B cell (primary cell): ENCODE data around the gene ATF6B. TPM values are rescaled to one million over a fixed set of nuclear protein-coding genes. Genes with fewer than 3 reads are reported as not detected.

Experiments
- ATAC-seq: fragments of 200-7000 bp; cut with Tn5 transposase; one replicate; pipeline ENCODE4 v1.10.0; 2021; ENCODE audit warnings: low read depth, mild to moderate bottlenecking, moderate number of reproducible peaks, moderate library complexity
- CTCF ChIA-PET: fragments of 350-600 bp; sonication (Branson Sonifier 250); formaldehyde crosslinking; loops from one replicate; lab custom pipeline; 2021; ENCODE audit warnings: antibody characterized with exemption, inconsistent platforms; lab: Charles Lee
- POLR2A ChIA-PET: fragments of 350-600 bp; sonication (Branson Sonifier 250); formaldehyde crosslinking; loops from one replicate; lab custom pipeline; 2021; ENCODE audit warnings: antibody characterized with exemption; lab: Charles Lee
- DNase-seq: peaks from one replicate; pipeline ENCODE4 v3.0.0; 2013
- H2AFZ ChIP-seq: 2 replicates; pipeline ENCODE4 v1.6.1; 2012; ENCODE audit warnings: mild to moderate bottlenecking, low read depth, low read length; ENCODE audit not compliant: insufficient read depth, poor library complexity, severe bottlenecking
- H3K27ac ChIP-seq, 2 donors: 1 replicate in 1 of 2; 2 replicates in 1 of 2; pipeline ENCODE4 v1.5.1; 2012 to 2013; ENCODE audit warnings: low read length in 2 of 2, mild to moderate bottlenecking in 2 of 2, moderate library complexity in 1 of 2
- H3K27me3 ChIP-seq, 4 experiments: fragments of 200-600 bp in 1 of 4; sonication (generic) in 1 of 4; replicated peaks in 1 of 4; 1 replicate in 2 of 4; 2 replicates in 2 of 4; pipeline versions ENCODE4 v1.6.1 to v1.7.0; 2013 to 2016; ENCODE audit warnings: low read length in 3 of 4, mild to moderate bottlenecking in 2 of 4, mixed read lengths in 1 of 4, moderate library complexity in 1 of 4; ENCODE audit not compliant: insufficient read depth in 4 of 4, control insufficient read depth in 3 of 4; ENCODE audit errors: control extremely low read depth in 1 of 4
- H3K36me3 ChIP-seq, 2 experiments: replicated peaks in 1 of 2; 1 replicate in 1 of 2; 2 replicates in 1 of 2; pipeline versions ENCODE4 v1.6.1 to v1.7.1; 2013; ENCODE audit warnings: low read length in 1 of 2; ENCODE audit not compliant: insufficient read depth in 2 of 2, control insufficient read depth in 1 of 2; ENCODE audit errors: control extremely low read depth in 1 of 2, extremely low read depth in 1 of 2
- H3K4me1 ChIP-seq, 2 donors: fragments of 200-600 bp in 1 of 2; sonication (generic) in 1 of 2; 1 replicate in 1 of 2; 2 replicates in 1 of 2; pipeline versions ENCODE4 v1.5.1 to v1.6.1; 2013 to 2017; ENCODE audit warnings: low read length in 2 of 2; ENCODE audit not compliant: control insufficient read depth in 2 of 2, insufficient read depth in 2 of 2
- H3K4me2 ChIP-seq: replicated peaks from 2 replicates; pipeline ENCODE3; 2012; ENCODE audit warnings: mild to moderate bottlenecking, low read depth, low read length; ENCODE audit not compliant: poor library complexity, severe bottlenecking
- H3K4me3 ChIP-seq, 5 experiments: fragments of 200-600 bp in 1 of 5; sonication (generic) in 1 of 5; 1 replicate in 3 of 5; 2 replicates in 2 of 5; pipeline versions ENCODE4 v1.5.1 to v1.7.0; 2011 to 2016; ENCODE audit warnings: low read length in 4 of 5, mild to moderate bottlenecking in 4 of 5, low read depth in 2 of 5, control low read depth in 1 of 5, moderate library complexity in 1 of 5; ENCODE audit not compliant: insufficient read depth in 1 of 5; ENCODE audit errors: control extremely low read depth in 1 of 5, extremely low read depth in 1 of 5
- H3K79me2 ChIP-seq: fragments of 200-600 bp; sonication (generic); one replicate; pipeline ENCODE4 v1.6.0; 2016; ENCODE audit warnings: low read length; ENCODE audit not compliant: control insufficient read depth, insufficient read depth
- H3K9ac ChIP-seq: fragments of 200-600 bp; sonication (generic); 2 replicates; pipeline ENCODE4 v1.6.1; 2017; ENCODE audit warnings: mild to moderate bottlenecking, low read length, moderate library complexity
- H3K9me3 ChIP-seq, 3 donors: one replicate each; pipeline versions ENCODE4 v1.6.1 to v1.7.1; 2013; ENCODE audit warnings: low read length in 2 of 3; ENCODE audit not compliant: control insufficient read depth in 2 of 3, insufficient read depth in 1 of 3; ENCODE audit errors: control extremely low read depth in 1 of 3
- H4K20me1 ChIP-seq: 2 replicates; pipeline ENCODE4 v1.6.0; 2012; ENCODE audit warnings: mild to moderate bottlenecking, low read length; ENCODE audit not compliant: insufficient read depth, control insufficient read depth, poor library complexity, severe bottlenecking
- H3K27ac Mint-ChIP-seq: one replicate; pipeline ENCODE4 v1.8.0; 2021; ENCODE audit warnings: mixed read lengths
- H3K27me3 Mint-ChIP-seq: one replicate; pipeline ENCODE4 v1.8.0; 2021; ENCODE audit warnings: mixed read lengths
- H3K4me1 Mint-ChIP-seq: one replicate; pipeline ENCODE4 v1.8.0; 2021; ENCODE audit warnings: mixed read lengths
- H3K4me3 Mint-ChIP-seq: one replicate; pipeline ENCODE4 v1.8.0; 2021; ENCODE audit warnings: mixed read lengths
- H3K9me3 Mint-ChIP-seq: one replicate; pipeline ENCODE4 v1.8.0; 2022; ENCODE audit warnings: mixed read lengths; ENCODE audit not compliant: insufficient read depth
- EZH2 ChIP-seq: IDR thresholded peaks from 2 replicates; pipeline ENCODE4 v1.6.1; 2012; ENCODE audit warnings: borderline replicate concordance, low read depth, mild to moderate bottlenecking, moderate library complexity, low read length; ENCODE audit not compliant: insufficient read depth, poor library complexity, severe bottlenecking
- WGBS: methylation state at CpG from one replicate; pipeline ENCODE4 v1.1.5; 2013; ENCODE audit warnings: missing lambda C conversion rate; ENCODE audit not compliant: insufficient coverage; 5-methylcytosine and 5-hydroxymethylcytosine counted together
- intact Hi-C: fragments of 100-400 bp; cut with micrococcal nuclease; formaldehyde crosslinking; loops from one replicate; pipeline ENCODE4 v1.10.0; 2022
- polyA plus RNA-seq: library from polyadenylated mRNA; depleted of rRNA; stranded (reverse); fragments of >200 nt; gene quantifications from 2 replicates; pipeline ENCODE4 v1.2.3, GENCODE V29; 2012
- total RNA-seq, 2 donors: library from RNA; stranded (reverse); fragments of 120-200 nt in 1 of 2; gene quantifications; 1 replicate in 1 of 2; 2 replicates in 1 of 2; pipeline versions ENCODE4 v1.2.3 to v1.2.4, GENCODE V29; 2013 to 2022
- TF ChIP-seq, protein P1 (sequence below): fragments of 200-600 bp; IDR thresholded peaks from one replicate; pipeline ENCODE4 v1.8.0; 2022; ENCODE audit warnings: antibody characterized with exemption, mild to moderate bottlenecking

ATF6B gene
- total and polyA plus RNA-seq, 2 donors (not counting 1 experiment from before 2014, with no cell fraction given) = 180 to 201 TPM

- DNase-seq = no peak
- Mint-ChIP-seq H3K27ac (no peak overlapping the region), H3K27me3 (peaks cover 50% of the 10 kb centered on the region), H3K4me3 (peak overlapping the region; percentile 27), H3K4me1 (peaks cover 10% of the 10 kb centered on the region), H3K9me3 (no peaks in the 10 kb centered on the region)
- intact Hi-C loops = no loop called here
- Histone ChIP-seq H3K9me3 (peaks cover 0 to 7% (median 0%) of the 10 kb centered on the region in 3 donors), H3K79me2 (no peaks in the 10 kb centered on the region), H2AFZ (no peak overlapping the region), H3K4me3 (no peak overlapping the region), H3K36me3 (no peaks in the 10 kb centered on the region), H3K27ac (no peak overlapping the region), H3K4me1 (peaks cover 8% of the 10 kb centered on the region in 2 donors), H3K9ac (no peak overlapping the region), H3K4me2 (no peak overlapping the region), H4K20me1 (no peaks in the 10 kb centered on the region), H3K27me3 (peaks cover 0 to 35% (median 18%) of the 10 kb centered on the region in 4 experiments)
- CTCF ChIA-PET = interaction anchor here (0.9 to 1.6 kb wide), 2 partner anchors 12 to 325 kb away, joined by 3 to 4 read pairs; no protein-coding TSS in a partner anchor
- 94% methylated on average over 14 of the region's 14 CpGs for WGBS
- TF ChIP-seq EZH2 = no peak
- TF ChIP-seq, protein P1, sequence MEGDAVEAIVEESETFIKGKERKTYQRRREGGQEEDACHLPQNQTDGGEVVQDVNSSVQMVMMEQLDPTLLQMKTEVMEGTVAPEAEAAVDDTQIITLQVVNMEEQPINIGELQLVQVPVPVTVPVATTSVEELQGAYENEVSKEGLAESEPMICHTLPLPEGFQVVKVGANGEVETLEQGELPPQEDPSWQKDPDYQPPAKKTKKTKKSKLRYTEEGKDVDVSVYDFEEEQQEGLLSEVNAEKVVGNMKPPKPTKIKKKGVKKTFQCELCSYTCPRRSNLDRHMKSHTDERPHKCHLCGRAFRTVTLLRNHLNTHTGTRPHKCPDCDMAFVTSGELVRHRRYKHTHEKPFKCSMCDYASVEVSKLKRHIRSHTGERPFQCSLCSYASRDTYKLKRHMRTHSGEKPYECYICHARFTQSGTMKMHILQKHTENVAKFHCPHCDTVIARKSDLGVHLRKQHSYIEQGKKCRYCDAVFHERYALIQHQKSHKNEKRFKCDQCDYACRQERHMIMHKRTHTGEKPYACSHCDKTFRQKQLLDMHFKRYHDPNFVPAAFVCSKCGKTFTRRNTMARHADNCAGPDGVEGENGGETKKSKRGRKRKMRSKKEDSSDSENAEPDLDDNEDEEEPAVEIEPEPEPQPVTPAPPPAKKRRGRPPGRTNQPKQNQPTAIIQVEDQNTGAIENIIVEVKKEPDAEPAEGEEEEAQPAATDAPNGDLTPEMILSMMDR = no peak
- ATAC-seq = no peak
- POLR2A ChIA-PET = interaction anchor here (1.4 kb wide), 1 partner anchor 109 kb away, joined by 3 read pairs; no protein-coding TSS in a partner anchor
Measured at GRCh38 chr6:32088487-32089049, 39.5 kb downstream of the ATF6B start.
